ENCODE results near the gene KRT83.

KRT83 gene

DNA sequence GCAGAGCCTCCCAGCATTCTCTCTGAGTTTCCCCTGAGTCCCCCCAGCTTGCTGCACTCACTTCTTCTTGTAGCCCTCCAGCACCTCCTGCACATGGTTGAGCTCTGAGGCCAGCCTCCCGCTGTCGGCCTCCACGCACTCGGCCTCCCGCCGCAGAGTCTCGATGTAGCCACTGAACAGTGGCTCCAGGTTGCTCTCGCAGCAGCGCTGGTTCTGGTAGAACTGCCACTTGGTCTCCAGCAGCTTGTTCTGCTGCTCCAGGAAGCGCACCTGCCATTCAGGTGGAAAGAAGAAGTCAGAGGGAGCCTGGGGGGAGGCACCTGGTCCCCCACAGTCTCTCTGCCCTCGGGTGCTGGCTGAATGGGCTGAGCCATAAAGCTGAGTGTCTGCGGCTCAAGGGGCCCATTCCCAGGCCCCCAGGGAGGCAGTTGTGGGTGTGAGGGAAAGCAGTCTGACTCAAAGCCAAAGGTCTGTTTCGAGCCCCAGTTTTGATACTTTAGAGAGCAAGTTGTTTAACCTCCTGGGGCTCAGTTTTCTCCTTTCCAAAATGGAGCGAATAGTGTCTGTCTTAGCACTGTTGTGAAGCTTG is 43.8 kb upstream of the KRT83 start:
- no peaks in the 10 kb centered on the region for H3K27me3 ChIP-seq (ENCODE audit: insufficient read depth, low read length)
- no peak overlapping the region for H3K9ac ChIP-seq (ENCODE audit: low read length)
- no peaks in the 10 kb centered on the region for H3F3A ChIP-seq (ENCODE audit: insufficient read depth, low read length)
- H3K4me2 ChIP-seq (ENCODE audit: low read length), result no peak overlapping the region
- H3K27ac ChIP-seq (ENCODE audit: low read depth, low read length, poor library complexity, severe bottlenecking), result no peak overlapping the region
- H2AFZ ChIP-seq (ENCODE audit: low read length), result no peak overlapping the region
- H3K4me1 ChIP-seq (ENCODE audit: insufficient read depth, low read length, severe bottlenecking), result no peaks in the 10 kb centered on the region
- no peak overlapping the region for H3K4me3 ChIP-seq (ENCODE audit: low read depth, low read length, poor library complexity, severe bottlenecking)
- H3K79me2 ChIP-seq (ENCODE audit: insufficient read depth, low read length), result no peaks in the 10 kb centered on the region
- H3K36me3 ChIP-seq (ENCODE audit: insufficient read depth, low read length), result no peaks in the 10 kb centered on the region
- H3K9me2 ChIP-seq (ENCODE audit: low read depth, low read length), result no peaks in the 10 kb centered on the region
- H4K20me1 ChIP-seq (ENCODE audit: insufficient read depth, low read length), result no peaks in the 10 kb centered on the region
- H3K9me3 ChIP-seq (ENCODE audit: low read length), result no peaks in the 10 kb centered on the region
- no peak for TF ChIP-seq CTCF (IDR thresholded peaks at IDR 0.05; ENCODE audit: low read length)

DNA sequence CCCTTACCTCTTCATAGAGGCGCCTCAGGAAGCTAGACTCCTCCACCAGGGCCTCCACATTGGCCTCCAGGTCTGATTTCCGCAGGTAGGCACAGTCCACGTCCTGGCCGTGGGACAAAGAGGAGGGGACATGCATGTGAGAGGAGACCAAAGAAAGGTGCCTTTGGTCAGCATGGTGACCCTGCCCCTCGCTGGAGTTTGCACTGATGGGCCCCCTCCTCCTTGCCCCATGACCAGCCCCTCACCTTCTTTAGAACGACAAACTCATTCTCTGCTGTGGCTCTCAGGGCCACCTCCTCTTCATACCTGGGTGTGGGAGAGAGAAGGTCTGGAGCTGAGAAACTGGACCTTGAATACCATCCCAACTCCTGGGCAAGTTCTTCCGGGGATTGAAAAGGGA is 42.9 kb upstream of the KRT83 start:
- no peak overlapping the region for H2AFZ ChIP-seq (ENCODE audit: low read length)
- H3K9me2 ChIP-seq (ENCODE audit: low read depth, low read length), result no peaks in the 10 kb centered on the region
- H4K20me1 ChIP-seq (ENCODE audit: insufficient read depth, low read length), result no peaks in the 10 kb centered on the region
- no peaks in the 10 kb centered on the region for H3K79me2 ChIP-seq (ENCODE audit: insufficient read depth, low read length)
- no peaks in the 10 kb centered on the region for H3K36me3 ChIP-seq (ENCODE audit: insufficient read depth, low read length)
- no peak for TF ChIP-seq CTCF (IDR thresholded peaks at IDR 0.05; ENCODE audit: low read length)
- TF ChIP-seq EZH2 (IDR thresholded peaks at IDR 0.05; ENCODE audit: borderline replicate concordance, low read length), result no peak
- no peak overlapping the region for H3K4me3 ChIP-seq (ENCODE audit: low read depth, low read length, poor library complexity, severe bottlenecking)
- peaks cover 8% of the 10 kb centered on the region for H3K4me1 ChIP-seq (ENCODE audit: insufficient read depth, low read length, severe bottlenecking)
- H3K27ac ChIP-seq (ENCODE audit: low read depth, low read length, poor library complexity, severe bottlenecking), result no peak overlapping the region
- no peak overlapping the region for H3K4me2 ChIP-seq (ENCODE audit: low read length)
- no peaks in the 10 kb centered on the region for H3K27me3 ChIP-seq (ENCODE audit: insufficient read depth, low read length)
- H3K9me3 ChIP-seq (ENCODE audit: low read length), result no peaks in the 10 kb centered on the region
- H3K9ac ChIP-seq (ENCODE audit: low read length), result no peak overlapping the region
- H3F3A ChIP-seq (ENCODE audit: insufficient read depth, low read length), result no peaks in the 10 kb centered on the region

DNA sequence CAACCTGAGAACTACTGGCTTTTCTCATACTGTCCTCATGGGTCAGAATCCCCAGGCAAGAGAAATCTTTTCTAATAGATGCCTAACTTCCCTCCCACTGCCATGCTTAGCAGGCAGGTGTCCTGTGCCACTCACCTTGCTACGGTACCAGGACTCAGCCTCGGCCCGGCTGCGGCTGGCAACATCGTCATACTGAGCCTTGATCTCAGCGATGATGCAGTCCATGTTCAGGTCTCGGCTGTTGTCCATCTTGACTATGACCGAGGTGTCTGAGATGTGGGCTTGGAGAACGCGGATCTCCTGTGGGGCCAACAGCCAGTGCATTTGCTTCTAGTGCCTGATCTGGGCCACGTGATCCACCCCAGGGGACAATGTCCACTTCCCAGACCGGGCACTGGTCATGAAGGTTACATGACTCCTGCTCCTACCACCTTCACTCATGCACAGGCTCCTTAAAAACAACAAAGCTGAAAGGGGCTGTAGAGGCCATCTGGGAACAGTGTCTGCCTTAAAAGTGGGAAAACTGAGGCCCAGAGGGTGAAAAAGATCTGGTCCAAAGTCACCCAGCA is 42.0 kb upstream of the KRT83 start:
- no peaks in the 10 kb centered on the region for H3K79me2 ChIP-seq (ENCODE audit: insufficient read depth, low read length)
- no peak overlapping the region for H3K27ac ChIP-seq (ENCODE audit: low read depth, low read length, poor library complexity, severe bottlenecking)
- H3K4me2 ChIP-seq (ENCODE audit: low read length), result no peak overlapping the region
- H4K20me1 ChIP-seq (ENCODE audit: insufficient read depth, low read length), result no peaks in the 10 kb centered on the region
- H3K9ac ChIP-seq (ENCODE audit: low read length), result no peak overlapping the region
- no peak overlapping the region for H3K4me3 ChIP-seq (ENCODE audit: low read depth, low read length, poor library complexity, severe bottlenecking)
- no peaks in the 10 kb centered on the region for H3K9me3 ChIP-seq (ENCODE audit: low read length)
- peaks cover 16% of the 10 kb centered on the region for H3K4me1 ChIP-seq (ENCODE audit: insufficient read depth, low read length, severe bottlenecking)
- H3K36me3 ChIP-seq (ENCODE audit: insufficient read depth, low read length), result no peaks in the 10 kb centered on the region
- H3F3A ChIP-seq (ENCODE audit: insufficient read depth, low read length), result no peaks in the 10 kb centered on the region
- H3K9me2 ChIP-seq (ENCODE audit: low read depth, low read length), result no peaks in the 10 kb centered on the region
- TF ChIP-seq EZH2 (IDR thresholded peaks at IDR 0.05; ENCODE audit: borderline replicate concordance, low read length) (no peak), CTCF (IDR thresholded peaks at IDR 0.05; ENCODE audit: low read length) (no peak)
- no peaks in the 10 kb centered on the region for H3K27me3 ChIP-seq (ENCODE audit: insufficient read depth, low read length)
- no peak overlapping the region for H2AFZ ChIP-seq (ENCODE audit: low read length)
